Transverse colon (tissue), 3 donors: Measurements from ENCODE around the gene CHMP3.

ENCODE experiments used
- CTCF ChIP-seq, 5 experiments: fragments of 200-600 bp in 3 of 5; fragments of 450-650 bp in 2 of 5; sonication (generic) in 3 of 5; IDR thresholded peaks; 1 replicate in 2 of 5; 2 replicates in 3 of 5; pipeline ENCODE4 v1.5.1; 2016 to 2017; ENCODE audit warnings: antibody characterized with exemption in 5 of 5, inconsistent platforms in 3 of 5, mild to moderate bottlenecking in 2 of 5, moderate library complexity in 1 of 5
- EP300 ChIP-seq: sonication (generic); formaldehyde crosslinking; IDR thresholded peaks from one replicate; pipeline ENCODE4 v1.6.1; 2017; ENCODE audit warnings: antibody characterized with exemption, low read depth
- POLR2A ChIP-seq: fragments of 450-650 bp; IDR thresholded peaks from one replicate; pipeline ENCODE4 v1.6.1; 2016; ENCODE audit warnings: antibody characterized with exemption, mild to moderate bottlenecking, moderate library complexity

- TF ChIP-seq POLR2A (no peak), CTCF (IDR thresholded peaks at IDR 0.05) (no peak), EP300 (no peak)
Measured at GRCh38 chr2:86487062-86487461, 76.2 kb downstream of the CHMP3 start.
